GM12892 (cell line): ENCODE data around the gene RIPOR1.
A peak's percentile ranks its signal among the peaks of the same experiment; 100 is the strongest.
"Not testable (repeated sequence)": the region's sequence is repeated elsewhere in the genome, so short reads cannot be mapped to it uniquely, and the experiment has no call there.

Experiments
- DNase-seq: peaks from one replicate; pipeline ENCODE4 v3.0.0; 2011; ENCODE audit not compliant: insufficient read length
- FAIRE-seq: peaks from 2 replicates; lab custom pipeline; 2011; peaks lifted over from hg19 to GRCh38; lab: Jason Lieb, UNC
- POLR2A ChIP-seq: IDR thresholded peaks from 2 replicates; pipeline ENCODE4 v1.6.1; 2011; ENCODE audit warnings: low read depth, low read length, control low read depth
- POLR2AphosphoS5 ChIP-seq: IDR thresholded peaks from 2 replicates; pipeline ENCODE4 v1.6.1; 2011; ENCODE audit warnings: low read depth, low read length, control low read depth
- TAF1 ChIP-seq: IDR thresholded peaks from 2 replicates; pipeline ENCODE4 v1.6.1; 2011; ENCODE audit warnings: low read depth, mild to moderate bottlenecking, control low read depth, low read length, borderline replicate concordance

RIPOR1 gene

DNA sequence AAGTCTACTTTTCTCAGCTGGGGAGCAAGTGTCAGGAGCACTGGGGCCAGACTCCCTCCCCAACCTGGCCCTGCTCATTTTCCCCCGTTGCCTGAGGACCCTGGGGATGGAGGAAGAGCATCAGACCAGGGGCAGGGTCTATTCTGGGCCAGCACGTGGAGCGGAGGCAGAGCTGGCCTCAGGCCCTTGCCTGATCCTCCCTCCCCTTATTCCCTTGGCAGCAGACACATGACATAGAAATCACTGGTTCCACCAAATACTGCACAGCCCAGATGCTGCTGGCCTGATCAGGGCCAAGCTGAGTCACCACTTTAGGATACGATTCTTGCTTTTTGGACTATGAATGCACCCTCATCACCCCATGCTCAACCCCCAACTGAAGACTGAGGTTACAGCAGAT is 29.5 kb upstream of the RIPOR1 start:
- TF ChIP-seq TAF1 (no peak), POLR2A (no peak), POLR2AphosphoS5 (no peak)
- no peak for FAIRE-seq
- no peak for DNase-seq

- FAIRE-seq (no peak), DNase-seq (peak; percentile 57)
Observed at GRCh38 chr16:67504031-67505021, 24.3 kb upstream of the RIPOR1 start.

DNA sequence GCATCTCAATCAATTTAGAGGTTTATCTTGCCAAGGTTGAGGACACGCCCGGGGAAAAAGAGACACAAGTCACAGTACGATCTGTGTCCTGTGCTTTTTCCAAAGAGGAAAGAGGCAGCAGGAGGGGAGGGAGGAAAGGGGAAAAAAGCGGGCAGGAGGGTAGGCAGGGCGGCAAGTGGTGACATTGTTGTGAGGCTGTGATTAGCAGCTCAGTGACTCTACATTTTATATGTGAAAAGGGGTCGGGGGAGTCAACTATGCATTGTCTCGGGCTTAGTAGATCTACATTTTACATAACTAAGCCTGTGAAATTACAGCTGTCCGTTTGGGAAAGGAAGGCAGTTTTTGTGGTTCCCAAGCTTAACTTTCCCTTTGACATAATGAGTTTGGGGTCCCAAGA is 22.2 kb upstream of the RIPOR1 start:
- FAIRE-seq (no peak), DNase-seq (no peak)
- TF ChIP-seq TAF1 (no peak), POLR2AphosphoS5 (no peak), POLR2A (no peak)

More at GRCh38 chr16:67504031-67505021, 24.3 kb upstream of the RIPOR1 start:
- TF ChIP-seq TAF1 (no peak), POLR2A (no peak), POLR2AphosphoS5 (no peak)

- FAIRE-seq = no peak
- no peak for TF ChIP-seq POLR2AphosphoS5
- no peak for TF ChIP-seq TAF1
- TF ChIP-seq POLR2A = no peak
- no peak for DNase-seq
Observed at GRCh38 chr16:67509016-67509415, 19.6 kb upstream of the RIPOR1 start.

DNA sequence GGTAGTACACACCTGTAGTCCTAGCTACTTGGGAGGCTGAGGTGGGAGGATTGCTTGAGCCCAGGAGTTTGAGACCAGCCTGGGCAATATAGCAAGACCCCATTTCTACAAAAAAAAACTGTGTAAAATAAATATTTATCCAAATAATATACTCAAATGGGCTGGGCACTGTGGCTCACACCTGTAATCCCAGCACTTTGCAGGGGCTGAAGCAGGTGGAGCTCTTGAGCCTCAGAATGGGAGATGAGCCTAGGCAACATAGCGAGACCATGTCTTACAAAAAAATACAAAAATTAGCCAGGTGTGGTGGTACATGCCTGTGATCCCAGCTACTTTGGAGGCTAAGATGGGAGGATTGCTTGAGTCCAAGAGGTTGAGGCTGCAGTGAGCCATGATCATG is 14.7 kb upstream of the RIPOR1 start:
- not testable (repeated sequence) for FAIRE-seq, DNase-seq

DNA sequence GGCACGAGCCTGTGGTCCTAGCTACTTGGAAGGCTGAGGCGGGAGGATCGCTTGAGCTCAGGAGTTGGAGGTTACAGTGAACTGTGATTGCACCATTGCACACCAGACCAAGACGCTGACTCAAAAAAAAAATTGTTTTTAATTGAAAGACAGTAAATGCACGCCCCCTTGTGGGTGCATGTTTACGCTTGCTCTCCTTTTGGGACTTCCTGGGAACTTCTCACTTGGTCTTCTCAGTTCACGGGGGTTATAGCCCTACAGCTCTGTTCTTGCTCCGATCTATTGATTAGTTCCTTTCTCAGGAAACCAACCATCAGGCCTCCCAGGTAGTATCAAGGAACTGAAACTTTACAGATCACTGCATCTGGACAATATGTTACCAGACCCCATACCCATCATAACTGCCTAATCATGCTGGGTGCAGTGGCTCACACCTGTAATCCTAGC is 14.2 kb upstream of the RIPOR1 start:
- peak; percentile 81 for FAIRE-seq
- DNase-seq = no peak
- TF ChIP-seq TAF1 = no peak

DNA sequence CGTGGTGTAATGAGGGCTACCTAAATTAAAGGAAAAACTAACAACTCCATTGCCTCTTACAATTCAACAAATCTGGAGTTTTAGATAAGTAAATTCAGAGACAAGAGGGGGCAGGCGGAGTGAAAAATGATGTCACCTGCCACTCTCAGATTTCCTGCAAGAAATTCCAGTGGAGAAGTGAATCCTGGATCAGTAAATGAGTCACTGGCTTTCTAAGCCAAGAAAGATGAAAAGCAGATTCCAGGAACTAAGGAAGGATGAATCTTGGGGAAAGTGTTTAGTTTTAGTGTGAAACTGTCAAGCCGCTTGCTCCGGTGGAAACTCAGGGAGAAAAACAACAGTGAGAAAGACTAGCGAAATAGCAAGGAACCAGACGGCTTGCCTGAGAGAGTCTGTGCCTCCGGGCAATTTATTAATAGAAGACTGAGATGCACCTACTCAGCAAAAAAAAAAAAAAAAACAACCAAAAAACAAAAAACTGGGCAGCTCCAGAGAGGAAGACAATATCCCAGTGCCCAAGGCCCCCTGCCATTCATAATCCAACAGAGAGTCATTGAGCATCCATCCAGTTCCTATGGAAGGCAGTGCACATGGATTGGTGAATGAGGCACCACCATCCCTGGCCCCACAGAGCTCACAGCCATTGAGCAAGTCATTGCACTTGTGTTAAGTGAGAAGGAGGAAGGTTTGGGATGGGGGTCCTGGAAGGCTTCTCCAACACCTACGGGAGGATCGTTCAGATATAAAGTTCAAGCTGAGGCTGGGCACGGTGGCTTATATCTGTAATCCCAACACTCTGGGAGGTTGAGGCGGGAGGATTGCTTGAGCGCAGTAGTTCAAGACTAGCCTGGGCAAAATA is 12.1 kb upstream of the RIPOR1 start:
- DNase-seq (no peak), FAIRE-seq (no peak)
- TF ChIP-seq POLR2A = no peak
- TF ChIP-seq TAF1 = no peak
- TF ChIP-seq POLR2AphosphoS5 = no peak

GRCh38 chr16:67517155-67517445 is 11.5 kb upstream of the RIPOR1 start:
- FAIRE-seq = no peak
- DNase-seq = no peak
- TF ChIP-seq POLR2AphosphoS5 (no peak), TAF1 (no peak), POLR2A (no peak)

DNA sequence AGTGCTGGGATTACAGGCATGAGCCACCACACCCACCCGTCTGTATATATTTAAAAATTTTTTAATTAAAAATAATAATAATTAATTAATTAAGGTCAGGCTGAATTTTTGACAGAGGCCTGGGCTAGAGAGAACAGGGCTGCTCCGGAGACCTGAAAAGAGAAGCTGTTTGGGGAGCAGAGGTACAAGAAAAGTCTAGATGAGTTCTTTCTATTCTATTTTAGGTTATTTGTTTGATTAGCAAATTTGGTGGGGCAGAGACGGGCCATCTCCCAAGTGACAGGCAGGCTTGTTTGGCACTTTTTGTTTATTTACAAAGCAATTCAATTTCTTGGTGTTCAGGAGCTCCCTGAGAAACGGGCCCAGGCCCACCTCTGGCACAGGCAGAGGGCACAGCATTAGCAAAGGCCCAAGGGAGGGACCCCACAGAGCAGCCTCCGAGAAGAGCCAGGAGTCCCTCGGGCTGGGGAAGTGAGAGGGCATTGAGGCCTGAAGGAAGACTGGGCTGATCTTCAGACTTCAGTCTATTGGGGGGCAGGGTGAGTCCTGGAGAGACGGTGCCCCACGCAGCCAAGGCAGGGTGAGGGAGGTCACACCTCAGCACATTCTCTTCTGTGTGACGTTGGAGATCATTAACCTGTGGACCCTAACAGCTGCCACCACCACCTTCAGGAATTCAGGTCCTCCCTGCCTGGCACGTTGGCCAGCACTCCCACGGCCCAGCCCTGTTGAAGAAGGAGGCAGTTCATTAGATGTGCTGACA is 10.8 kb upstream of the RIPOR1 start:
- DNase-seq = no peak
- TF ChIP-seq POLR2A (0 out of 2 replicates have a peak, but pooled peaks have one; percentile 32), TAF1 (no peak)
- peak; percentile 44 for FAIRE-seq

DNA sequence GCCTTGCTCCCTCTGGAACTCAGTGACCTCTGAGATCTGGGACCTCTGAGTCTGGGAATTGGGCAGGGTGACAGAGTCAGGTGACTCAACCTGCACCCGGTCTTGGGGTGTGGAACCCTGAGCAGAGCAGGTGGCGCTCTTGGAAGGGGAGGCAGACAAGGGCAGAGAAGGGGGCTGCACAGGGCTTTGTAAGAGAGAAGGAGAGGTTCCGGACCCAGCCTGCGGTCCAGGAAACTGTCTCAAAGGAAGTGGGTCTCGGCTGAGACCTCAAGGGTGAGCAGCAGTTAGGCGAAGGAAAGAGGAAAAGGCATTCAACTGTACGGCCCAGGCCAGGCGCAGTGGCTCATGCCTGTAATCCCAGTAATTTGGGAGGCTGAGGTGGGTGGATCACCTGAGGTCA is 10.0 kb upstream of the RIPOR1 start:
- TF ChIP-seq TAF1 (no peak), POLR2A (no peak)

DNA sequence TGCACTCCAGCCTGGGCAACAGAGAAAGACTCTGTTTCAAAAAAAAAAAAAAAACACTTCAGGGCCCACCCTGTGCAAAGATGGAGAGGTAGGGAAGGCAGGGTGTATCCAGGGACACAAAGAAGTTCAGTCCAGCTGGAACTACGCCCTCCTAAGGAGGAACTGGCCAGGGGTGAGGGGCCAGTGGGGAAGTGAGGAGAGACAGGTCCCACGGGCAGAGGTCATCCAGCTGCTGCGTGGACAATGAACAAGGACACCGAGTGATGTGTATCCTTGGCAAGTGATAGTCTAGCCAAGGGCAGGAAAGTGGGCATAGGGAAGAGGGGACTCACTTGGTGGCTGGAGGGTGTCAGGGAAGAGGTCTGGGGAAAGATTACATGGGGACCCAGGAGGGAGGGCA is 9.4 kb upstream of the RIPOR1 start:
- TF ChIP-seq POLR2A (no peak), TAF1 (no peak), POLR2AphosphoS5 (no peak)
- FAIRE-seq (no peak), DNase-seq (no peak)

More for the DNA sequence above, 10.0 kb upstream of the RIPOR1 start:
- DNase-seq (no peak), FAIRE-seq (no peak)
